ENCODE data around the gene CDX2.

Gene CDX2

GRCh38 chr13:27978301-27978968 lies 9.3 kb upstream of the CDX2 start:
- DNase-seq, result no peak

- peak; percentile 28 for DNase-seq
Observed at GRCh38 chr13:27977476-27978300, 8.6 kb upstream of the CDX2 start.

GRCh38 chr13:27976362-27977091 lies 7.4 kb upstream of the CDX2 start:
- no peak for DNase-seq

GRCh38 chr13:27975564-27976361 lies 6.6 kb upstream of the CDX2 start:
- DNase-seq, result no peak

- DNase-seq, result no peak
Observed at GRCh38 chr13:27973961-27974662, 5.0 kb upstream of the CDX2 start.

- no peak for DNase-seq
Observed at GRCh38 chr13:27973291-27973690, 4.2 kb upstream of the CDX2 start.

- DNase-seq, result no peak
Observed at GRCh38 chr13:27972478-27972820, 3.3 kb upstream of the CDX2 start.

- no peak for DNase-seq
Observed at GRCh38 chr13:27971776-27972477, 2.8 kb upstream of the CDX2 start.

- no peak for DNase-seq
Observed at GRCh38 chr13:27971236-27971645, 2.1 kb upstream of the CDX2 start.

GRCh38 chr13:27970382-27971235 lies 1.5 kb upstream of the CDX2 start:
- no peak for DNase-seq

- no peak for DNase-seq
Observed at GRCh38 chr13:27969866-27970229, 733 bp upstream of the CDX2 start.

GRCh38 chr13:27968316-27969081 lies 616 bp downstream of the CDX2 start:
- peak; percentile 82 for DNase-seq

- DNase-seq, result peak; percentile 79
Observed at GRCh38 chr13:27967736-27968315, 1.3 kb downstream of the CDX2 start.

- peak; percentile 33 for DNase-seq
Observed at GRCh38 chr13:27967203-27967735, 1.8 kb downstream of the CDX2 start.

GRCh38 chr13:27966641-27967202 lies 2.4 kb downstream of the CDX2 start:
- DNase-seq, result no peak

- DNase-seq, result no peak
Observed at GRCh38 chr13:27965740-27966640, 3.1 kb downstream of the CDX2 start.

- no peak for DNase-seq
Observed at GRCh38 chr13:27965343-27965739, 3.8 kb downstream of the CDX2 start.

Measured in 8988T (cell line).